CMK (cell line): Measurements from ENCODE around the gene HBG1.
"Not testable (repeated sequence)": the region's sequence is repeated elsewhere in the genome, so short reads cannot be mapped to it uniquely, and the experiment has no call there.

Source experiments
- DNase-seq: peaks from one replicate; pipeline ENCODE4 v3.0.0-alpha.2; 2010; ENCODE audit warnings: low read depth

The HBG1 gene

GRCh38 chr11:5249807-5250396 is at the start of gene HBG1:
TSS of gene HBG1 (minus strand) at chr11:5249857. CDS start at chr11:5249804, 53 bp downstream.
- not testable (repeated sequence) for DNase-seq

- DNase-seq: no peak
Measured at GRCh38 chr11:5298451-5298850, 48.8 kb upstream of the HBG1 start.

GRCh38 chr11:5297721-5298323 is 48.2 kb upstream of the HBG1 start:
- DNase-seq: no peak

GRCh38 chr11:5294342-5294995 is 44.8 kb upstream of the HBG1 start:
- DNase-seq: not testable (repeated sequence)

GRCh38 chr11:5293028-5293427 is 43.4 kb upstream of the HBG1 start:
- DNase-seq: no peak

- no peak for DNase-seq
Measured at GRCh38 chr11:5291207-5291838, 41.7 kb upstream of the HBG1 start.

- no peak for DNase-seq
Measured at GRCh38 chr11:5290106-5290505, 40.4 kb upstream of the HBG1 start.

- DNase-seq: no peak
Measured at GRCh38 chr11:5289696-5290095, 40.0 kb upstream of the HBG1 start.

GRCh38 chr11:5288906-5289550 is 39.4 kb upstream of the HBG1 start:
- DNase-seq: no peak

GRCh38 chr11:5288108-5288905 is 38.6 kb upstream of the HBG1 start:
- no peak for DNase-seq

- DNase-seq: no peak
Measured at GRCh38 chr11:5286901-5287300, 37.2 kb upstream of the HBG1 start.

- DNase-seq: no peak
Measured at GRCh38 chr11:5286351-5286750, 36.7 kb upstream of the HBG1 start.

GRCh38 chr11:5285703-5286340 is 36.2 kb upstream of the HBG1 start:
- DNase-seq: no peak

GRCh38 chr11:5284637-5285036 is 35.0 kb upstream of the HBG1 start:
- DNase-seq: peak; percentile 55

GRCh38 chr11:5283882-5284281 is 34.2 kb upstream of the HBG1 start:
- DNase-seq: no peak

GRCh38 chr11:5283086-5283485 is 33.4 kb upstream of the HBG1 start:
- no peak for DNase-seq

GRCh38 chr11:5282628-5283027 is 33.0 kb upstream of the HBG1 start:
- DNase-seq: no peak

- DNase-seq: no peak
Measured at GRCh38 chr11:5281596-5281995, 31.9 kb upstream of the HBG1 start.

GRCh38 chr11:5280582-5281102 is 31.0 kb upstream of the HBG1 start:
- peak; percentile 94 for DNase-seq

GRCh38 chr11:5279471-5280090 is 29.9 kb upstream of the HBG1 start:
- DNase-seq: no peak
